HG03060 (cell line): ENCODE measurements around the gene CPED1.
"Not testable (repeated sequence)": the region's sequence is repeated elsewhere in the genome, so short reads cannot be mapped to it uniquely, and the experiment has no call there.

ENCODE experiments used
- ATAC-seq: cut with Tn5 transposase; IDR thresholded peaks from one replicate; pipeline ENCODE4 v1.9.1; 2021; ENCODE audit warnings: low read depth, moderate number of reproducible peaks; ENCODE audit not compliant: unreplicated experiment

CPED1 gene

DNA sequence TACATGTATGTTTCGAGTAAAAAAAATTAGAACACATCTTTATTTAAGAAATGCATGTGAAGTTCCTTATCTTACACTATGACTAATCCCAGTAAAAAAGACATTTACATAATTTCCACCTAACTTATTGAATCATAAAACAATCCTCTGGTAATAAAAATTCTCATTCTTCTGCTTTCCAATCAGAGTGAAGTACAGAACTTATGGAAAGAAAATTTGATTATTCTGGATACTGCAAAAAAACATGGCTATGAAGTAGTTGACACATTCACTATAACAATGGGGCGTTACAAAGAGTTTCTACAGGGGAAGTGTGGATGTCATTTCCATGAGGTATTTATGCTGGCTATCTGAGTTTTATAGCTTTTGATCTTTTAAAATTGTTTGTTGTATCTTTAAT, 282.6 kb downstream of the CPED1 start:
- ATAC-seq = no peak

DNA sequence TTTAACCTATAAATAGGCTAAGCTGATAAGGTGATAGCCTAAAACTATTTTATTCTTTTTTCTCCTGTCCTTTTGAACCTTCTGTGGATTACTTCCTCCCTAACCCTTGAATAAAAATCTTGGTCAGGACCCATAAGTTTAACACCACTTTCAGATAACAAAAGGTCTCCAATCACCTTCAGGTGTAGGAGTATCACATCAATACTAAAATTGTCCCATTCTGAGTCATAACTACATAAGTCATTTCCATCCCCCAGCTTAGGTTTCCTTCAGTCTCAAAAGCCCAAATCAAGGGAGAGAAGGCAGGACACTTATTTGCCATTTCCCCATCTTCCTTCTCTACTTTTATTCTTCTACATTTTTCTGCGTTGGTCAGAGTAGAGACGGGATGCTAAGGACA, 283.4 kb downstream of the CPED1 start:
- ATAC-seq = no peak

DNA sequence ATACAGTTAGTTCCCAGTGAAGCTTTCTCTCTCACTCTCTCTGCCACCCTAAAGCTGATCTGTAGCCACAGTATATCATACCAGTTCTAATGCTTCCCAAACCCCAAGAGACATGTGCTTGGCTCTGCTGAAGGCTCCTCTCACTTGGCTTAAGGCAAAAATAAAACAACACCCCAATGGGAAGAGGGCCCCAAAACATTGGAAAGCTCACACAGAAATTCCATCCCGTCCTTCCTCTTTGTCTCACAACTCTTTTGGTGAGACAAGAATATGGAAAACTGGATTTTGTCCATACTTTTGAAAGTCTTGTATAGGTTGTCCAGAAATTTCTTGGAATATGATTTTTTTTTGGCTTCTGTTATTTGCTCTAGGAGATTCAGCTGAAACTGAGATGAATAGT, 284.2 kb downstream of the CPED1 start:
- no peak for ATAC-seq

DNA sequence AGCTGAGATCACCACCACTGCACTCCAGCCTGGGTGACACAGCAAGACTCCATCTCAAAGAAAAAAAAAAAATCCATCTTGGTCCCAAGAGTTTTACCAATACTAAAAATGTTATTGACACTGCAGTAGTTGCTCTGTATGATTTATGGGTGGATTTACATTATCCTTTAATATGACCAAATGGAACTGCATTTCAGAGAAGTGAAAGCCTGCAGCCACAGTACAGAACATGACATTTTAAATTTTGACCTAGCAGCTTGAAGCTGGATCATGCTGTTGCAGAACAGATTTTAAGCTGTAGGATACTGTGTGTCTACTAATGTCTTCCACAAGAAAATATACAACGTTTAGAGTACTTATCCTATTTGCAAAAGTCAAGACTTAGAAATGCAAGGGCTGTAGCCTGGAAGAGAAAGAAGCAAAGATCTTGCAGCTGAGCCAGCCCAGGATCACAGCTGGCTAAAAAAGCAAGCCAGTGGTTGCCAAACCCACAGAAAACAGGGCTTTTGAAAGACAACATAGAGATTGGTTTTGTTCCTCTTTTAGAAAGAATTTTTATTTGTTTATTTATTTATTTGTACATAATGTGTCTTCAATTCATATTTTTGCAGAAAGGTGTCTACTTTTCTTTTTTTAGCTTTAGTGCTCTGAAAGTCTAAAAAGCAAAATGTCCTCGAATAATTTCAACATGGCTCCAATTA, 285.1 kb downstream of the CPED1 start:
- ATAC-seq = no peak

DNA sequence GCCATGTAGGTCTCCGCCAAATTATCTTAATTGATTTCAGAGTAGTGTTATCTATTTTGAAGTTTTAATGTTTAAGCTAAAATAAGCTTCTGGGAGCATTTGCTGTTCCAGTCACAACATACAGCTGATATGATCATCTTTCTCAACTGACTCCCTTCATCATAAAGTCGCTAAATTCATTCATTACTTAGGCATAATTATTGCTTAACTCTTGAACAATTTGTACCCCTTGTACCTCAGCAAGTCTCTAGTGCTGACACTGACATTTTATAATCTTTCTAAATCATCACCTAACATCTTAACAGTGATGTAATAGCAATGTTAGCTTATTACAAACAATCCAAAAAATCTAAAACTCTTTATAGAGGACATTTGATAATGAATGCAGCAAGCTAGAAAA, 286.0 kb downstream of the CPED1 start:
- no peak for ATAC-seq

DNA sequence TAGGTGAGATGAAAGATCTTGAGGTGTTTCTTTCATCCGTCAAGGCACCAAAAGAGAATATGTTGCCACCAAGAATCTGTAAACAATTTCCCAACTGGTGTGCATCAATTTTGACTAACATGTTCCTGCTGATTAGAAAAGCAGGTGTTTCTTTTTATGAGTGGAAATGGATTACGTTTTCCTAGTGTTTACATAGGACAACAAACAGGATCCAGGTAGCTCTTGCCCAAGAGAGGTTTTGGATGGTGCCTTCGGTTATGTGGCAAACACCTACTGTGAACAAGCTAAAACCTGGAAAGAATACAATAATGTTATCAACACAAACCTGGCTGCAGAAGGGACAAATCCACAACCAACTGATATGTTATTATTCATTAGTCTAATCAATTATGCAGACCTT, 286.7 kb downstream of the CPED1 start:
- no peak for ATAC-seq

DNA sequence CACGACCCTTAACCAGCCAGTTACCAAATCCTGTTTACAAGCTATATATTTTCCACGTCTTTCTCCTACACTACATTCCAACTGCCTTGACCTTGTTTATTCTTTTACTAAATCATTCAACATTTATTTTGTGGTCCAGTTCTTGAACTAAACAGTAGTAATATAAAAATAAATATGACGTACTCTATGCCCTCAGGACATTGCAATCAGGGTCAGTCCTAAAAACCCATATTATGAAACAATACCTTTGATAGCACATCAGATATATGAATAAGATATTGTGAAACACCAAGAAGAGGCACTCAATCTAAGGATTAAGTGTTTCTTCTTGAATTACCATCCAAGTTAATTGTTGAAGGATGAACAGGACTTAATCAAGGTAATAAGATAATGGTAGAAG, 287.8 kb downstream of the CPED1 start:
- no peak for ATAC-seq

DNA sequence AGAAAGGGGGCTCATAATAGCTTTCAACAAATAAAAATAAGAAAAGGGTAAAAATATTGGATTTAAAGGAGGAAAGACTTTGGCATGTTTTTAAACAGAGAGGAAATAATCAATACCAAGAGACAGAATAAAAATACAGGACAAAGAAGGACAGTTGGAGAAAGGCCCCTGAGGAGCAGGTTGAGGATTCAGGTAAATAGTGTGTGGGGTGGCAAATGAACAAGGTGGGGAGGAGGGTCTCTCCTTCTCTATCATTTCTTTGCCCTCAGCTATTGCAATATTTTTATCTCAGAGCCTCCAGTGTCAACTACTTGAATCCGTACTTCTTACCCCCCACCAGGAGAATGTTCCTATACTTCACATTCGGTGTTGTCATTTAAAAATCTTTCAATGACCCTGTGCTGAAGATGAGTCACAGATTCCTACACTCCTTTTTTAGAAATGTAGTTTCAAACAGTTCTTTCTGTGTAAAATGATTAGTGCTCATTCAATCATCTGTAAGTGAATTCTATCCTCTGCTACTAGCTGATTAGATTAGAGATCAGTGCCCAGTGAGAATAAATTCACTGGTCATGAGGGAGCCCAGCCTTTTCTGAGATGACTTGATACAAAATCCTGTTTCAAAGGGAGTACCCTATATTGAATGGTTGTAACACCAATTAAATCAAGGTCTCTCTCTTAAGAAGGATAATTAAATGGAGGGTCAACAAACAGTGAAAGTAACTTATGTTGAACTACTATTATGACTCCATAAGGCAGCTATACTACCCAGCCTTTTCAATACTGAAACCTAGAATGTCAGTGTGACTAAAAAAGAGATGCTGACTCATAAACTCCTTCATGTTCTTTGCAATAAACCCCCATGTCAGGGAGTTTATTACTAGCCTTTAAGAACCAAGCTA, 289.9 kb downstream of the CPED1 start:
- peak; percentile 100 for ATAC-seq

DNA sequence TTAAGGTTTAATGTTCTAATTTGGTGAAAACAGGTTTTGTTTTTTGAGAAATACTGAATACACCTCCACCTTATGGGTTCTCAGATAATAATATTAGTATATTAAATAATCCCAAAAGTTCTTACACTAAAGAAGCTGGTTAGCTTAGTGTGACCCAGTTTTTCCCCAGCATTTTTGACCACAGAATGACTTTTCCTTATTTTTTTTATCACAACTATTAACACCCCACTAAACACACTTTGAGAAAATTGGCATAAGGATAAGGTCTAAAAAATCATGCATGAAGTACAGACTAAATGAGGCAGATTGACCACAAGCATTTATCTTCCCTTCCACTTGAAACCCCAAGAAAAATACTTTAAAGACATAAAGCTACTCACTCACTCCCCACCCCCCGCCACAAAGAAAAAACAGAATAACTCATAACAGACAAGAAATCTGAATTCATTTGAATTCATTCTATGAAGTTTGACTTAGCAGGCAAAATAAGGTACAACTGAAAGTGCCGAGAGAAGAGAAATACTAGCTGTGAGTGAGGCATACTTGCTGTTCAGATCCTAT, 290.6 kb downstream of the CPED1 start:
- ATAC-seq = no peak

DNA sequence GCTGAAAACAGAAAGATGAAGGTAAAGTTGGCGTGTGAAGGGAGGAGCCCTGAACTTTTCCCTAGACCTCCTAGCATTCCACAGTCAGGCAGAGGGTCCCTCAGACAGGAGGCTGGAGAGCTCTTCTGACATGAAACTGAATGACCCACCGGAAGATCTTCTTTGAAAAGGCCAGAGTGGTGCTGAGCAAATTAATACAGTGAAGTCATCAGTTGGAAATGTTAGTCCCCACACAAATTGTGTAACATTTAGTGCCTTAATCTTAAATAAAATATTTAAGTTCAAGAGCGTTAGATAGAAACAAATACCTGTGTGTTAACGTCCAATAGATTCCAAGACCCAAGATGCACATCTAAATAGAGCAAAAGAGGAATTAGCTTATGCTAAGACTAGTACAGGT, 291.3 kb downstream of the CPED1 start:
- no peak for ATAC-seq

DNA sequence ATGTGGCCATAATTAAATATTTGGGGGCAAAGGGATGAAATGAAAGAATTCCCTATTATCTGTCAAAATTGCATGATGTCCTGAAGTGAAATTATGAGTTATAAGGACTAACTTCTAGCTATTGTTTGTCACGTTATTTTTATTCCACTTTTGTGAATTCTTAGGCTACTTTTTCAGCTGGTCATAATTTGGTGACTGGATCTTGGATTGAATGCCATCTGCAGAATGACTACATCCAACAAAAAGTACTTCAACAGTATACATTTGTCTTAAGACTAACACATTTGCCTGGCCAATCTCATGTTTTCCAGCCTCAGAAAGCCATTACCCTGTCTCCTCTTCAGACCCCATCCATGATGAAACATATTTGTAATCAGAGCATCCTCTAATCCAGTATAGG, 292.1 kb downstream of the CPED1 start:
- no peak for ATAC-seq

DNA sequence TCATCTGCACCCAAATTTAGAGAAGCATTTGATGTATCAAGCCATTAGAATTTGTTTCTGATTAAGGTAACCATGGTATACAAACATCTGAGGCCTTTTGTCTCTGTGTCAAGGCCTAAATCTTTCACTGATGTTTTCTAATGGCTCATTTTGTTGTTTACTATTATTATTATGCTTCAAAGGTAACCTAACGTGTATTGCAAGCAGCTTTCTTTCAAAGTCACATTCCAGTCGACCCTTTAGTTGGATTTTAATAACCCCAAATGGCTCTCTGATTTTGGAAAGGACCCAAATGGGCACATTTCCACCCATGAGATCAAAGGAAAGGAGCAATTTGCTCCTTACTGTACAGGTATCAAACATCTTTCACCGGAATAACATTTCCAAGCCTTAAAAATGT, 293.6 kb downstream of the CPED1 start:
- ATAC-seq = no peak

DNA sequence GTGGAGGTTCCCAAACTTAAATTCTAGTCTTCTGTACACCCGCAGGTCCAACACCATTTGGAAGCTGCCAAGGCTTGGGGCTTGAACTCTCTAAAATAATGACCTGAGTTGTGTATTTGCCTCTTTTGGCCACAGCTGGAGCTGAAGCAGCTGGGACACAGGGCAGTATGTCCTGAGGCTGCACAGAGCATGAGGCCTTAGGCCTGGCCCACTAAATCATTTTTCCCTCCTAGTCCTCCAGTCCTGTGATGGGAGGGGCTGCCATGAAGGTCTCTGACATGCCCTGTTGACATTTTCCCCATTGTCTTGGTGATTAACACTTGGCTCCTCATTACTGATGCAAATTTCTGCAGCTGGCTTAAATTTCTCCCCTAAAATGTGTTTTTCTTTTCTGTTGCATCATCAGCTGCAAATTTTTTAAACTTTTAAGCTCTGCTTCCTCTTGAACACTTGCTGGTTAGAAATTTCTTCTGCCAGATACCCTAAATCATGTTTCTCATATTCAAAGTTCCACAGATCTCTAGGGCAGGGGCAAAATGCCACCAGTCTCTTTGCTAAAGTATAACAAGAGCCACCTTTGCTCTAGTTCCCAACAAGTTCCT, 296.7 kb downstream of the CPED1 start:
- ATAC-seq = no peak

DNA sequence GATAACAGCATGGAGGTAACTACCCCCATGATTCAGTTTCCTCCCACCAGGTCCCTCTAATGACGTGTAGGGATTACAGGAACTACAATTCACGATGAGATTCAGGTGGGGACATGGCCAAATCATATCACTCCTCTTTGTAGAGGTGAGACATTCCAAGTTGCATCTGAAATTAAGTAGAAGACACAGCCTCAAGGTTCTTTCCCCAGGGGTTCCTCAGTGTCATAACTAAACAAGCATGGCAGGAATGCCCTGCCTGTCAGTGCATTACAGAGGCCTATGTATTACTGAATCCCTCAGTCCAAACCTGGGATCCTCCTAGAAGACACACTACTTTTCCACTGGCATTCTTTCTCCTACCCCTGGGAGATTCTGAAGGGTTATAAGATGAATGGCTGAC, 297.7 kb downstream of the CPED1 start:
- no peak for ATAC-seq

DNA sequence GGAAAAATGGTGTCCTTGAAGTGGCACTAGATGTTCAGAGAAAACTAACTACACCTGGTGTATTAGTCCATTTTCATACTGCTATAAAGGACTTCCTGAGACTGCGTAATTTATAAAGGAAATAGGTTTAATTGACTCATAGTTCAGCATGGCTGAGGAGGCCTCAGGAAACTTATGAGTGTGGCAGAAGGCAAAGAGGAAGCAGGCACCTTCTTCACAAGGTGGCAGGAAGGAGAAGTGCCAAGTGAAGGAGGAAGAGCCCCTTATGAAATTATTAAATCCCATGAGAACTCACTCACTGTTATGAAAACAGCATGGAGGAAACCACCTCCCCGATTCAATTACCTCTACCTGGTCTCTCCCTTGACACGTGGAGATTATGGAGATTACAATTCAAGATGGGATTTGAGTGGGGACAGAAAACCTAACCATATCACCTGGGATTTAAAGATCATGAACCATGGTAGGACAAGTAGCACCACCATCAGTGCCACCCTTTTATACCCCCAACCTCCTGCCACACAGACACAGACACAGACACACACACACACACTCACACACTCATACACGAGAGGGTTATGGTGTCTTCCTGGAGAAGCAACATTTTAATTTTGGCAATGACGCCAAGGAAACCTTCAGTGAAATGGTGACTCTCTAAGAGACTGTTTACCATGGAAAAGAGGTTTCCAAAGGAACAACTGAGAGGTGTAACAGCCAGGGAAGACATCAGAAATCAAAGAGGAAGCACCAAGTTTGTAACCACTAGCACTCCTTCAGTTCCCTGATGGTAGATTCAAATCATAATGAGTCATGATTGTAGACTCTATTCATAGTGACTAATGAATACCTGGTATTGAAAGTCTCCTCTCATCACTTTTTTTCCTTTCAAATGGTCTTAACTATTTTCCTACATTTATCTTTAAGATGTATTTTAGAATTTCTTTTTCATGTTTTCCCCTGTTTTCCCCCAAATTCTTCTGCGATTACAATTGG, 298.5 kb downstream of the CPED1 start:
- ATAC-seq = no peak

DNA sequence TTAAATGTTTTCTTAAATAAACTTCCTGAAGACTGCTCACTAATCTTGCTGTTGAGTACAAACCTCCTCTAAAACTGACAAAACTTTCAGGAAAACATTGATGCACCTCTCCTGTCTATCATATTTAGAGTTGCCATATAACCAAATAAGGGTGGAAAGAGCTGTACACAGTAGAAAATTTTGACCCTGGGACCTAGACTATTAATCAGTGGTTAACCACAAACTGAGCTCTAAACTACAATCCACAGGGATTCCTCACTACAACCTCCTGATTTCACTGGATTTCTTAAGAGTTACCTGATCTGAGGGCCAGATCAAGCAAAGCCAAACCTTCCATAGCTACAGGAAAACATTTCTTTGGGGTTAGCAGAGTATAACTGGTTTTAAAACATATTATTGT, 300.4 kb downstream of the CPED1 start:
- no peak for ATAC-seq

DNA sequence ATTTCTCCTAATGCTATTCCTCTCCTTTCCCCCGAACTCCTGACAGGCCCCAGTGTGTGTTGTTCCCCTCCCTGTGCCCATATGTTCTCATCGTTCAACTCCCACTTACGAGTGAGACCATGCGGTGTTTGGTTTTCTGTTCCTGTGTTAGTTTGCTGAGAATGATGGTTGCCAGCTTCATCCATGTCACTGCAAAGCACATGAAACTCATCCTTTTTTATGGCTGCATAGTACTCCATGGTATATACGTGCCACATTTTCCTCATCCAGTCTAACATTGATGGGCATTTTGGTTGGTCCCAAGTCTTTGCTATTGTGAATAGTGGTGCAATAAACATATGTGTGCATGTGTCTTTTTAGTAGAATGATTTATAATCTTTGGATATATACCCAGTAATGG, 301.4 kb downstream of the CPED1 start:
- ATAC-seq = not testable (repeated sequence)

DNA sequence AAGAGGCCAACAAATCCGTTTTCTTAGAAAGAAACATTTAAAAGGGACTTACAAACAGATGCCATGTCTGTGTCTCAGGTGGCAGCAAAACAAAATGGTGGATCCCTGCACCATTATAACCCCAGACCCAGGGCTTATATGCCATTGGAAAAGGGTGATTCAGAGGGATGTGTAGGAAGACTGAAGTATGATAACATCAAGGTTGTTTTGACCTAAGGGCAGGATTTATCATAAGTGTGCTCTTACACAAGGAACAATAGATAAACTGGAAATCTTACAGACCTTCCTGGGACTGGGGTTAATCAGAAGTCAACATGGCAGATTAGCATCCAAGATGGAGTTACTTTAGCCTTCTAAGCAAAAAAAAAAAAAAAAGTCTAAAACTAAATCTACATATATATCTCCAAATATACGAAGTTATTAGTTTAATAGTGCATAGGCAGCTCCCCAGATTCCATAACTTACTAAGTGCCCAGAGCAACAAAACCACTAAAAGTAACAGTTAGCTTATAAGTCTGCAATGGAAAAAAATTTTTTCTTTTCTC, 306.0 kb downstream of the CPED1 start:
- ATAC-seq = no peak

DNA sequence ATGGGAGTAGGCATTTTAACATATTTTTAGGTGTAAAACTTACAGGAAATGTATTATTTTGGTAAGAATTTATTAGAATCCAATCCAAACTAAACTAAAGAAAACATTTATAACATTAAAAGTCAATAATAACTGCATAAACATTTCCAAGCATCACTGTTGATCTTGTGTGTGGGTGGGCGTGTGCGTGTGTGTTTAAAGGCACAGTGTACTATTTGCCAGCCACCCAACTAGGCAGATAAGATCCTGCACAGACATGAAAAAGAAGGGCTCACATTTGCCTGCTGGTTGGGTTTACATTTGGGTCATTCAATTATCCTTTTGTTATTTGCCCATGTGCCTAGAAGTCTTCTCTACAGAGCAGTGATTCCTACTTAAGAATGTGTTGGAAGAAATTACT, 309.3 kb downstream of the CPED1 start:
- ATAC-seq = no peak

DNA sequence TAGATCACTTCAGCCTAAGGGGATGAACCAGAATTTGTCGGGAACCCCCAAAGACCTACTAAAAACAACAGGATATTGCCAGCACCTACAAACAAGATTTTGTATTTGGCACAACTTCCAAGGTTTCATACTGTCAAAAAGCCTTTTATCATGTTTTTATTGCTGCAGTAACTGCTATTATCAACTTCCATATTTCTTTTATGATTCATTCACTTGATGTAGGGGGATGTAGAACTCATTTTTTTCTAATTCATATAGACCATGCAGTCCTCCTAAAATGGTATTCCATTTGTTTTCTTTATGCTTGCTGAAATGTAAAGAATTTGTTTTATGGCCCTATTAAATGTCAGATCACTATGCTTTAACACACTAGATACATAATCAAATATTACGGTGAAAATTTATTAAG, 310.3 kb downstream of the CPED1 start:
- no peak for ATAC-seq
